C4-2B (cell line): ENCODE measurements around the gene RFNG.

Experiments used
- H3K27ac ChIP-seq: fragments of 450-650 bp; 2 replicates; pipeline ENCODE4 v1.5.1; 2017
- ZFX ChIP-seq: fragments of 450-650 bp; IDR thresholded peaks from 2 replicates; pipeline ENCODE4 v1.6.1; 2017
- TF ChIP-seq, protein P1 (sequence below): fragments of 450-650 bp; conservative IDR thresholded peaks from 2 replicates; pipeline ENCODE4 v1.5.1; 2017; ENCODE audit warnings: mild to moderate bottlenecking

RFNG gene

DNA sequence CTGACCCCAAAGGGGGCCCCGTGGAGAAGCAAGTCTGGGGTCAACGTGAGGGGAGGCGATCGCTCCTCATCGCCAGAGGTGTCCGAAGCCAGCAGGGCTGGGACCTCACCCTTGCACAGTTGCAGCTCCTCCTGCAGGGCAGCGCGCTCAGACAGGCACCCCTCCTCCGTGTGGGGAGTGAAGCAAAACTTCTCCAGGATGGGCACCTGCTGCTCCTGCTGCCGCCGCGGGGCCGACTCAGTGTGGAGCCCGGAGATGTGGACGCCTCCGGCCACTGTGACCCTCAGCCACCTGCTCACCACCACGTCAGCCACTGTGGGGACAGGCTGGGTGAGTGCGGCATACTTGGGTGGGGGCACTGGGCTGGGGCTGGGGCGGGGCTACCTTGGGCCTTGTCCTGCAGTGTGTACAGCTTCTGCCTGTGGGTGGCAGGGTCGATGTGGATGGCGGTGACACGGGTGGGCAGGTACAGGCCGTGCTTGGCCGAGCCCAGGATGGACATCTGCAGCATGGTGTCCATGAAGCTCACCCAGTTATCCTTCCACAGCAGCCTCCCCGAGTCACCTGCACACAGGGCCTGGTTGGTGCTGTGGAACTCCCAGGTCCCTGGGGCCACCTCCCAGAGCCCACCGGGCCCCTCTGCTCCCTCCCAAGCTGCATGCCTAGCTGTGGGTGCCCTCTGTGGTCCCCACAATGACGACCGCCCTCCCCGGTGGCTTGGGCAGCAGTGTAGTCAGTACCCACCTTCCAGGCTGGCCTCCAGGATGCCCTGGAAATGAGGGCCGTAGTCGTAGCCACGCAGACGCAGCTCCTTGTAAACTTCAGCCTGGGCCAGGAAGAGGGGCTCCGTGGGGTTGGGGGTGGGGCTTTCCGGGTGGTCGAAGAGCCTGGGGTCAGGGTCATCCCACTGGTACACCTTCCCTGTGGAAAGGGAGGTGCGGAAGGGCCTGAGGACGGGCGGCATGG lies 35.6 kb upstream of the RFNG start:
- no peak for TF ChIP-seq ZFX
- TF ChIP-seq, protein P1, sequence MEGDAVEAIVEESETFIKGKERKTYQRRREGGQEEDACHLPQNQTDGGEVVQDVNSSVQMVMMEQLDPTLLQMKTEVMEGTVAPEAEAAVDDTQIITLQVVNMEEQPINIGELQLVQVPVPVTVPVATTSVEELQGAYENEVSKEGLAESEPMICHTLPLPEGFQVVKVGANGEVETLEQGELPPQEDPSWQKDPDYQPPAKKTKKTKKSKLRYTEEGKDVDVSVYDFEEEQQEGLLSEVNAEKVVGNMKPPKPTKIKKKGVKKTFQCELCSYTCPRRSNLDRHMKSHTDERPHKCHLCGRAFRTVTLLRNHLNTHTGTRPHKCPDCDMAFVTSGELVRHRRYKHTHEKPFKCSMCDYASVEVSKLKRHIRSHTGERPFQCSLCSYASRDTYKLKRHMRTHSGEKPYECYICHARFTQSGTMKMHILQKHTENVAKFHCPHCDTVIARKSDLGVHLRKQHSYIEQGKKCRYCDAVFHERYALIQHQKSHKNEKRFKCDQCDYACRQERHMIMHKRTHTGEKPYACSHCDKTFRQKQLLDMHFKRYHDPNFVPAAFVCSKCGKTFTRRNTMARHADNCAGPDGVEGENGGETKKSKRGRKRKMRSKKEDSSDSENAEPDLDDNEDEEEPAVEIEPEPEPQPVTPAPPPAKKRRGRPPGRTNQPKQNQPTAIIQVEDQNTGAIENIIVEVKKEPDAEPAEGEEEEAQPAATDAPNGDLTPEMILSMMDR, result no peak
- H3K27ac ChIP-seq, result no peak overlapping the region

DNA sequence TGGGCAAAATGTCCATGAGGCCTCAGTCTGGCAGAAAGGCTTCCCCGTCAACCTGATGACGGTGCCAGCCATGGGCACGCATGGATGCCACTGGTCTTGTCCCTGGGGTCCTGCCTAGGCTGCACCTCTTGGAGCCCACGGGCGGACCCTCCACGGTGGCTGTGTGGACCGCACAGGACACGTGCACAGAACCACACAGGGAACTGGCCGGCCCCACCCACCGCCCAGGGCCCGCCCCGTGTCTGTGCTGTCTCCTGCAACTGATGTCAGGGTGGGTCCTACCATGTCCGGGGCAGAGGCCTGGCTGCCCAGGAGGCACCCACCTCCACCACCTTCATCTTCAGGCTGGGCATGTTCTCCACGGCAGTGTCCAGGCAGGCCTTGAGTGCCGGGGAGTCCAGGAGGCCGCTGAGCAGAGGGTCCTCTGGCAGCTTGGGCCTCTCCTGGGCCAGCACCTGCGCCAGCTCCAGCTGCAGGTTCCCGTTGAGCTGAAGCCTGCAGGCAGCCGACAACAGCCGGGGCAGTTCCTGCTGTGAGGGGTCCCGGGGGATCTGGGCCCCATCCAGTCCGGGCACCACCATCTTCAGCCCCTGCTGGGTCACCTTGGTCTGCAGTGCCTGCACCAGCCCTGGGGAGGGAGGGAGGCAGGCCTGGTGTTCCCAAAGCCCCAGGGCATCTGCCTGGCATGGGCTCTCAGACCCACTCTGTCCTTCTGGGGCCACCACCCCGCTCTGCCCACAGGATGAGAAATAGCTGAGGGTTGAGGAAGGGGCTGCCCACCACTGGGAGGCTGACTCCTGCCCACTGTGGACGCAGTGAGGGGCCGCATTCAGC lies 34.5 kb upstream of the RFNG start:
- TF ChIP-seq, protein P1, result no peak
- TF ChIP-seq ZFX, result no peak

GRCh38 chr17:82085031-82085861 lies 33.6 kb upstream of the RFNG start:
- TF ChIP-seq, protein P1, result no peak
- TF ChIP-seq ZFX, result no peak
- H3K27ac ChIP-seq, result no peak overlapping the region

More for the DNA sequence above, 34.5 kb upstream of the RFNG start:
- no peak overlapping the region for H3K27ac ChIP-seq

- H3K27ac ChIP-seq, result no peak overlapping the region
- no peak for TF ChIP-seq ZFX
Observed at GRCh38 chr17:82084373-82085030, 32.9 kb upstream of the RFNG start.

GRCh38 chr17:82083533-82084359 lies 32.1 kb upstream of the RFNG start:
- H3K27ac ChIP-seq, result no peak overlapping the region
- TF ChIP-seq ZFX, result no peak
- TF ChIP-seq, protein P1, result no peak

DNA sequence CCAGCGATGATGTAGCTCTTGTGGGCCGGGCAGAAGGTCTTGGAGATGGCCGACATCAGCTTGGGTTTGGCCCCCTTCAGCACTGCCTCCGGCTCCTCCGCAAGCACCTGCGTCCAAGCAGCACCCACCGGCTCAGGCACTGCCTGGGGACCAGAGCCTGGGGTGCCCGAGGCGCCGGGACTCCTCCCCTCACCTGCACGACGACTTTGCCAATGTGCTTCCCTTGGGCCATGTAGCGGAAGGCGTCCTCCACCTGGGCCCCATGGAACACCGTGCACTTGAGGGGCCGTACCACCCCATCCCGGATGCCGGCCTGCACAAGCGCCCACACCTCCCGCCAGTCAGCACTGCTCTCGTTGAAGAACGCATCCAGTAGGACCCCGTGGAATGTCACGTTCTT lies 31.4 kb upstream of the RFNG start:
- H3K27ac ChIP-seq, result no peak overlapping the region
- no peak for TF ChIP-seq ZFX
- TF ChIP-seq, protein P1, result no peak
